Nephron (organoid): ENCODE results near the gene MBD4.

Source experiments
- H3K27ac Mint-ChIP-seq, 3 experiments: 2 replicates each; pipeline ENCODE4 v1.8.0; 2020; ENCODE audit warnings: mixed read lengths in 3 of 3, mild to moderate bottlenecking in 2 of 3, moderate library complexity in 1 of 3
- H3K27me3 Mint-ChIP-seq: 2 replicates; pipeline ENCODE4 v1.8.0; 2021; ENCODE audit warnings: low read depth, mild to moderate bottlenecking, moderate library complexity, mixed read lengths
- H3K36me3 Mint-ChIP-seq: 2 replicates; pipeline ENCODE4 v1.8.0; 2020; ENCODE audit warnings: low read depth, mixed read lengths
- H3K4me1 Mint-ChIP-seq: 2 replicates; pipeline ENCODE4 v1.8.0; 2020; ENCODE audit warnings: mixed read lengths
- H3K4me3 Mint-ChIP-seq, 3 experiments: 2 replicates each; pipeline ENCODE4 v1.8.0; 2020; ENCODE audit warnings: mild to moderate bottlenecking in 3 of 3, mixed read lengths in 3 of 3, moderate library complexity in 2 of 3
- H3K9me3 Mint-ChIP-seq: 2 replicates; pipeline ENCODE4 v1.8.0; 2020; ENCODE audit warnings: mixed read lengths
- CTCF ChIP-seq, 3 experiments: fragments of 200-600 bp; sonication (generic); IDR thresholded peaks; one replicate each; pipeline ENCODE4 v1.5.0; 2021; ENCODE audit warnings: antibody characterized with exemption in 3 of 3; ENCODE audit not compliant: unreplicated experiment in 3 of 3

The MBD4 gene

DNA sequence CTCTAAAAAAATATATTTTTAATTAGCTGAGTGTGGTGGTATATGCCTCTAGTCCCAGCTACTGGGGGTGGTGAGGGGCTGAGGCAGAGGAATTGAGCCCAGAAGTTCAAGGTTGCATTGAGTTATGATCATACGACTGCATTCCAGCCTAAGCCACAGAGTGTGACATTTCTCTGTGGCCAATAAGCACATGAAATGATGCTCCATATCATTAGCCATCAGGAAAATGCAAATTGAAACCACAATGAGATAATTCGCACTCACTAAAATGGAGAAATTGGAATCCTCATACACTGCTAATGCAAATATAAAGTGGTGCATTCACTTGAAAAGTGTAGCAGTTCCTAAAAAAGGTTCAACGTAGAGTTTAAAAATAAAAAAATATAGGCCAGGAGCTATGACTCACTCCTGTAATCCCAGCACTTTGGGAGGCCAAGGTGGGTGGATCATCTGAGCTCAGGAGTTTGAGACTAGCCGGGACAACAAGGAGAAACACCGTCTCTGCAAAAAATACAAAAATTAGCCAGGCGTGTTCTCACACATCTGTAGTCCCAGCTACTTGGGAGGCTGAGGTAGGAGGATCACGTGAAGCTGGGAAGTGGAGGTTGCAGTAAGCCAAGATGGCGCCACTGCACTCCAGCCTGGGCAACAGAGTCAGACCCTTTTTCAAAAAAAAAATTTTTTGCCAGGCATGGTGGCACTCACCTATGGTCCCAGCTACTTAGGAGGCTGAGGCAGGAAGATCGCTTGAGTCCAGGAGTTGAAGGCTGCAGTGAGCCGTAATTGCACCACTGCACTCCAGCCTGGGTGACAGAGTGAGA lies 35.4 kb upstream of the MBD4 start:
- no peak for TF ChIP-seq CTCF (IDR thresholded peaks at IDR 0.05; ENCODE audit: unreplicated experiment in 3 of 3)
- Mint-ChIP-seq H3K9me3 (no peaks in the 10 kb centered on the region), H3K27ac (no peak overlapping the region), H3K4me3 (no peak overlapping the region), H3K27me3 (peaks cover 4% of the 10 kb centered on the region), H3K36me3 (peaks cover 50% of the 10 kb centered on the region), H3K4me1 (peaks cover 4% of the 10 kb centered on the region)

GRCh38 chr3:129473769-129474152 lies 34.0 kb upstream of the MBD4 start:
- no peaks in the 10 kb centered on the region for H3K9me3 Mint-ChIP-seq
- no peak overlapping the region for H3K27ac Mint-ChIP-seq
- no peak overlapping the region for H3K4me3 Mint-ChIP-seq
- peaks cover 4% of the 10 kb centered on the region for H3K27me3 Mint-ChIP-seq
- no peaks in the 10 kb centered on the region for H3K4me1 Mint-ChIP-seq
- H3K36me3 Mint-ChIP-seq = peaks cover 48% of the 10 kb centered on the region
- no peak for TF ChIP-seq CTCF (IDR thresholded peaks at IDR 0.05; ENCODE audit: unreplicated experiment in 3 of 3)

GRCh38 chr3:129473067-129473768 lies 33.5 kb upstream of the MBD4 start:
- H3K27me3 Mint-ChIP-seq = peaks cover 4% of the 10 kb centered on the region
- peaks cover 45% of the 10 kb centered on the region for H3K36me3 Mint-ChIP-seq
- H3K4me1 Mint-ChIP-seq = no peaks in the 10 kb centered on the region
- no peak overlapping the region for H3K4me3 Mint-ChIP-seq
- no peaks in the 10 kb centered on the region for H3K9me3 Mint-ChIP-seq
- TF ChIP-seq CTCF (IDR thresholded peaks at IDR 0.05; ENCODE audit: unreplicated experiment in 3 of 3) = no peak
- H3K27ac Mint-ChIP-seq = no peak overlapping the region

- no peaks in the 10 kb centered on the region for H3K4me1 Mint-ChIP-seq
- H3K9me3 Mint-ChIP-seq = no peaks in the 10 kb centered on the region
- H3K27me3 Mint-ChIP-seq = peaks cover 4% of the 10 kb centered on the region
- TF ChIP-seq CTCF (IDR thresholded peaks at IDR 0.05; ENCODE audit: unreplicated experiment in 3 of 3) = no peak
- no peak overlapping the region for H3K27ac Mint-ChIP-seq
- peaks cover 29% of the 10 kb centered on the region for H3K36me3 Mint-ChIP-seq
- H3K4me3 Mint-ChIP-seq = no peak overlapping the region
Measured at GRCh38 chr3:129470861-129471260, 31.1 kb upstream of the MBD4 start.

DNA sequence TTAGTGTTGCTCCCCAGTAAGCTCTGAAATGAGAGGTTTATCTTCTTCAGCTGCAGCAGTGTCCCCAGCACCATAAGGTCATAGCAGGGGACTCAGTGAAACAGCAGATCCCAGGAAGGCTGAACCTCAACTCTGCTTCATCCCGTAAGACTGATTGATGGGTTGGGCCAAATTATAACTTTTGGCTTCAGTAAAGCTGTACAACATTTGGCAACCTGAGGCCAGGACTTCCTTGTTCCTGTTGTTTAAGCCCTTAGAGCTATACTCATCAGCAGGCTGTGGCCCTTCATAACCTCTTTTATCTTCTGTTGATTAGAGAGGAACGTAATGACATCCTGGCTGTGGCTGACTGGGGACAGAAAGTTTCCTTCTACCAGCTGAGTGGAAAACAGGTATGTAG lies 29.3 kb upstream of the MBD4 start:
- no peaks in the 10 kb centered on the region for H3K27me3 Mint-ChIP-seq
- no peaks in the 10 kb centered on the region for H3K4me1 Mint-ChIP-seq
- H3K9me3 Mint-ChIP-seq = no peaks in the 10 kb centered on the region
- no peak for TF ChIP-seq CTCF (IDR thresholded peaks at IDR 0.05; ENCODE audit: unreplicated experiment in 3 of 3)
- no peak overlapping the region for H3K4me3 Mint-ChIP-seq
- peaks cover 39% of the 10 kb centered on the region for H3K36me3 Mint-ChIP-seq
- H3K27ac Mint-ChIP-seq = no peak overlapping the region
